ENCODE results near the gene FOXQ1. TPM values are rescaled to one million over a fixed set of nuclear protein-coding genes. Genes with fewer than 3 reads are reported as not detected.

FOXQ1 gene
- total RNA-seq, 1 experiment from 2014 or later = 11.7 TPM

DNA sequence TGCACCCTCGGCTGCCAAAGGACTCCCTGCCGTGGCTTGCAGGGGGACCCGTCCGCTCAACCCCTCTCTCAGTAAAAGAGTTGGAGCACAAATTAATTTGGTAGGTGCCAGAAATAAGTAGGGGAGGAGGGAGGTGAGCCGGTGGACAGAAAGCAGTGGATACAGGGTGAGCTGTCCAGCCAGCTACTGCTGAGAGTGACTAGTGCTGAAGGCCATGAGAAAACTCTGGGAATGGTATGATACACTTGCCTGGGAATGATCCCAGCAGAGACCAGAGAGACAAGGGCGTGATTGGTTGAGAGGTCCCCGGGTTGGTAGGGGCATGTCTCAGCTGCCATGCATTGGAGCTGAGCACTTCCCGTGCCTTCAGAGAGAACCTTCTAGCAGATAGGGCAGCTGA lies 15.7 kb downstream of the FOXQ1 start:
- H3K4me3 ChIP-seq (ENCODE audit: low read depth in 2 of 2, low read length in 2 of 2) = no peak overlapping the region
- H3K4me1 ChIP-seq (ENCODE audit: control insufficient read depth, insufficient read depth, low read length) = peaks cover 46% of the 10 kb centered on the region
- ATAC-seq (no peak), DNase-seq (ENCODE audit: low read depth, low spot score) (no peak)
- peak overlapping the region; percentile 92 for H3K27ac ChIP-seq (ENCODE audit: low read length)
- no TSS peak for BruUV-seq (replicated peaks)
- H3K27me3 ChIP-seq (ENCODE audit: control insufficient read depth, insufficient read depth, low read length) = no peaks in the 10 kb centered on the region
- CTCF ChIA-PET = interaction anchor here (1.6 kb wide), 1 partner anchor 53 kb away, joined by 5 read pairs; no protein-coding TSS in a partner anchor
- TF ChIP-seq SIN3A (IDR thresholded peaks at IDR 0.05; ENCODE audit: borderline replicate concordance, insufficient read depth, low read depth, low read length) (no peak), TCF7L2 (IDR thresholded peaks at IDR 0.05; ENCODE audit: low read depth, low read length) (no peak), POLR2AphosphoS5 (IDR thresholded peaks at IDR 0.05; ENCODE audit: low read depth, low read length) (no peak)
- TF ChIP-seq, protein P1, sequence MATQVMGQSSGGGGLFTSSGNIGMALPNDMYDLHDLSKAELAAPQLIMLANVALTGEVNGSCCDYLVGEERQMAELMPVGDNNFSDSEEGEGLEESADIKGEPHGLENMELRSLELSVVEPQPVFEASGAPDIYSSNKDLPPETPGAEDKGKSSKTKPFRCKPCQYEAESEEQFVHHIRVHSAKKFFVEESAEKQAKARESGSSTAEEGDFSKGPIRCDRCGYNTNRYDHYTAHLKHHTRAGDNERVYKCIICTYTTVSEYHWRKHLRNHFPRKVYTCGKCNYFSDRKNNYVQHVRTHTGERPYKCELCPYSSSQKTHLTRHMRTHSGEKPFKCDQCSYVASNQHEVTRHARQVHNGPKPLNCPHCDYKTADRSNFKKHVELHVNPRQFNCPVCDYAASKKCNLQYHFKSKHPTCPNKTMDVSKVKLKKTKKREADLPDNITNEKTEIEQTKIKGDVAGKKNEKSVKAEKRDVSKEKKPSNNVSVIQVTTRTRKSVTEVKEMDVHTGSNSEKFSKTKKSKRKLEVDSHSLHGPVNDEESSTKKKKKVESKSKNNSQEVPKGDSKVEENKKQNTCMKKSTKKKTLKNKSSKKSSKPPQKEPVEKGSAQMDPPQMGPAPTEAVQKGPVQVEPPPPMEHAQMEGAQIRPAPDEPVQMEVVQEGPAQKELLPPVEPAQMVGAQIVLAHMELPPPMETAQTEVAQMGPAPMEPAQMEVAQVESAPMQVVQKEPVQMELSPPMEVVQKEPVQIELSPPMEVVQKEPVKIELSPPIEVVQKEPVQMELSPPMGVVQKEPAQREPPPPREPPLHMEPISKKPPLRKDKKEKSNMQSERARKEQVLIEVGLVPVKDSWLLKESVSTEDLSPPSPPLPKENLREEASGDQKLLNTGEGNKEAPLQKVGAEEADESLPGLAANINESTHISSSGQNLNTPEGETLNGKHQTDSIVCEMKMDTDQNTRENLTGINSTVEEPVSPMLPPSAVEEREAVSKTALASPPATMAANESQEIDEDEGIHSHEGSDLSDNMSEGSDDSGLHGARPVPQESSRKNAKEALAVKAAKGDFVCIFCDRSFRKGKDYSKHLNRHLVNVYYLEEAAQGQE (IDR thresholded peaks at IDR 0.05; ENCODE audit: insufficient read depth in 1 of 2, low read depth in 2 of 2, low read length in 1 of 2) = peak; percentile 63 to 70; a peak in 2 of 4 replicates
- intact Hi-C loops (cut with micrococcal nuclease; ENCODE audit: unreplicated experiment) = no loop called here
- no peaks in the 10 kb centered on the region for H3K36me3 ChIP-seq (ENCODE audit: control insufficient read depth, insufficient read depth, low read length)
- H3K9me3 ChIP-seq (ENCODE audit: control insufficient read depth, insufficient read depth, low read depth, low read length) = peaks cover 12% of the 10 kb centered on the region; the same call in 1 of the 2 replicates
- POLR2A ChIA-PET = no interaction called here
- in situ Hi-C loops (cut with HindIII; ENCODE audit: low pct_unique_long_range_greater_than_20kb, low sequenced_read_pairs) = no loop called here

GRCh38 chr6:1328129-1328800 lies 16.4 kb downstream of the FOXQ1 start:
- ATAC-seq (no peak), DNase-seq (ENCODE audit: low read depth, low spot score) (no peak)
- H3K27ac ChIP-seq (ENCODE audit: low read length) = peak overlapping the region; percentile 92
- H3K36me3 ChIP-seq (ENCODE audit: control insufficient read depth, insufficient read depth, low read length) = no peaks in the 10 kb centered on the region
- H3K4me1 ChIP-seq (ENCODE audit: control insufficient read depth, insufficient read depth, low read length) = peaks cover 50% of the 10 kb centered on the region
- no peak overlapping the region for H3K4me3 ChIP-seq (ENCODE audit: low read depth in 2 of 2, low read length in 2 of 2)
- no TSS peak for BruUV-seq (replicated peaks)
- H3K9me3 ChIP-seq (ENCODE audit: control insufficient read depth, insufficient read depth, low read depth, low read length) = peaks cover 12% of the 10 kb centered on the region; the same call in 1 of the 2 replicates
- TF ChIP-seq SIN3A (IDR thresholded peaks at IDR 0.05; ENCODE audit: borderline replicate concordance, insufficient read depth, low read depth, low read length) (no peak), TCF7L2 (IDR thresholded peaks at IDR 0.05; ENCODE audit: low read depth, low read length) (no peak), POLR2AphosphoS5 (IDR thresholded peaks at IDR 0.05; ENCODE audit: low read depth, low read length) (no peak)
- TF ChIP-seq, protein P1 (IDR thresholded peaks at IDR 0.05; ENCODE audit: insufficient read depth in 1 of 2, low read depth in 2 of 2, low read length in 1 of 2) = no peak
- TF ChIP-seq, protein P2, sequence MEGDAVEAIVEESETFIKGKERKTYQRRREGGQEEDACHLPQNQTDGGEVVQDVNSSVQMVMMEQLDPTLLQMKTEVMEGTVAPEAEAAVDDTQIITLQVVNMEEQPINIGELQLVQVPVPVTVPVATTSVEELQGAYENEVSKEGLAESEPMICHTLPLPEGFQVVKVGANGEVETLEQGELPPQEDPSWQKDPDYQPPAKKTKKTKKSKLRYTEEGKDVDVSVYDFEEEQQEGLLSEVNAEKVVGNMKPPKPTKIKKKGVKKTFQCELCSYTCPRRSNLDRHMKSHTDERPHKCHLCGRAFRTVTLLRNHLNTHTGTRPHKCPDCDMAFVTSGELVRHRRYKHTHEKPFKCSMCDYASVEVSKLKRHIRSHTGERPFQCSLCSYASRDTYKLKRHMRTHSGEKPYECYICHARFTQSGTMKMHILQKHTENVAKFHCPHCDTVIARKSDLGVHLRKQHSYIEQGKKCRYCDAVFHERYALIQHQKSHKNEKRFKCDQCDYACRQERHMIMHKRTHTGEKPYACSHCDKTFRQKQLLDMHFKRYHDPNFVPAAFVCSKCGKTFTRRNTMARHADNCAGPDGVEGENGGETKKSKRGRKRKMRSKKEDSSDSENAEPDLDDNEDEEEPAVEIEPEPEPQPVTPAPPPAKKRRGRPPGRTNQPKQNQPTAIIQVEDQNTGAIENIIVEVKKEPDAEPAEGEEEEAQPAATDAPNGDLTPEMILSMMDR (IDR thresholded peaks at IDR 0.05) = no peak
- CTCF ChIA-PET = interaction anchor here (1.6 kb wide), 1 partner anchor 53 kb away, joined by 5 read pairs; no protein-coding TSS in a partner anchor
- no peaks in the 10 kb centered on the region for H3K27me3 ChIP-seq (ENCODE audit: control insufficient read depth, insufficient read depth, low read length)
- POLR2A ChIA-PET = no interaction called here
- intact Hi-C loops (cut with micrococcal nuclease; ENCODE audit: unreplicated experiment) = no loop called here
- in situ Hi-C loops (cut with HindIII; ENCODE audit: low pct_unique_long_range_greater_than_20kb, low sequenced_read_pairs) = no loop called here

Data from Panc1 (cell line).